ENCODE data around the gene WFDC2.

The WFDC2 gene

GRCh38 chr20:45495501-45495941, 26.0 kb downstream of the WFDC2 start:
- no peak for DNase-seq (ENCODE audit: low read depth in 2 of 2)
- TF ChIP-seq CTCF (IDR thresholded peaks at IDR 0.05; ENCODE audit: low read depth, low read length): no peak
- H3K4me3 ChIP-seq (replicated peaks in 1 of 2; ENCODE audit: low read depth in 2 of 2, low read length in 2 of 2): no peak overlapping the region

- no peak for TF ChIP-seq CTCF (IDR thresholded peaks at IDR 0.05; ENCODE audit: low read depth, low read length)
- no peak for DNase-seq (ENCODE audit: low read depth in 2 of 2)
- no peak overlapping the region for H3K4me3 ChIP-seq (replicated peaks in 1 of 2; ENCODE audit: low read depth in 2 of 2, low read length in 2 of 2)
Observed at GRCh38 chr20:45496166-45496565, 26.6 kb downstream of the WFDC2 start.

GRCh38 chr20:45497971-45498494, 28.5 kb downstream of the WFDC2 start:
- H3K4me3 ChIP-seq (replicated peaks in 1 of 2; ENCODE audit: low read depth in 2 of 2, low read length in 2 of 2): no peak overlapping the region
- DNase-seq (ENCODE audit: low read depth in 2 of 2): no peak
- no peak for TF ChIP-seq CTCF (IDR thresholded peaks at IDR 0.05; ENCODE audit: low read depth, low read length)

GRCh38 chr20:45500022-45500421, 30.5 kb downstream of the WFDC2 start:
- no peak overlapping the region for H3K4me3 ChIP-seq (replicated peaks in 1 of 2; ENCODE audit: low read depth in 2 of 2, low read length in 2 of 2)
- no peak for TF ChIP-seq CTCF (IDR thresholded peaks at IDR 0.05; ENCODE audit: low read depth, low read length)
- no peak for DNase-seq (ENCODE audit: low read depth in 2 of 2)

GRCh38 chr20:45501600-45501999, 32.0 kb downstream of the WFDC2 start:
- DNase-seq (ENCODE audit: low read depth in 2 of 2): no peak
- no peak for TF ChIP-seq CTCF (IDR thresholded peaks at IDR 0.05; ENCODE audit: low read depth, low read length)
- no peak overlapping the region for H3K4me3 ChIP-seq (replicated peaks in 1 of 2; ENCODE audit: low read depth in 2 of 2, low read length in 2 of 2)

- H3K4me3 ChIP-seq (replicated peaks in 1 of 2; ENCODE audit: low read depth in 2 of 2, low read length in 2 of 2): no peak overlapping the region
- no peak for TF ChIP-seq CTCF (IDR thresholded peaks at IDR 0.05; ENCODE audit: low read depth, low read length)
- DNase-seq (ENCODE audit: low read depth in 2 of 2): no peak
Observed at GRCh38 chr20:45502561-45502960, 33.0 kb downstream of the WFDC2 start.

GRCh38 chr20:45503403-45503802, 33.9 kb downstream of the WFDC2 start:
- TF ChIP-seq CTCF (IDR thresholded peaks at IDR 0.05; ENCODE audit: low read depth, low read length): no peak
- no peak overlapping the region for H3K4me3 ChIP-seq (replicated peaks in 1 of 2; ENCODE audit: low read depth in 2 of 2, low read length in 2 of 2)
- DNase-seq (ENCODE audit: low read depth in 2 of 2): no peak
